DOHH2 (cell line): Measurements from ENCODE around the gene TMEM176B.

Experiments
- EZH2phosphoT487 ChIP-seq: fragments of 200-600 bp; sonication (generic); IDR thresholded peaks from 2 replicates; pipeline ENCODE4 v1.6.1; 2017; ENCODE audit warnings: borderline replicate concordance, mild to moderate bottlenecking, antibody characterized with exemption, low read length, moderate library complexity, mixed read lengths
- TF ChIP-seq, protein P1 (sequence below): fragments of 200-600 bp; sonication (generic); IDR thresholded peaks from one replicate; pipeline ENCODE4 v1.5.1; 2014; ENCODE audit warnings: antibody characterized with exemption, mild to moderate bottlenecking, low read depth, low read length; ENCODE audit not compliant: poor library complexity, severe bottlenecking

DNA sequence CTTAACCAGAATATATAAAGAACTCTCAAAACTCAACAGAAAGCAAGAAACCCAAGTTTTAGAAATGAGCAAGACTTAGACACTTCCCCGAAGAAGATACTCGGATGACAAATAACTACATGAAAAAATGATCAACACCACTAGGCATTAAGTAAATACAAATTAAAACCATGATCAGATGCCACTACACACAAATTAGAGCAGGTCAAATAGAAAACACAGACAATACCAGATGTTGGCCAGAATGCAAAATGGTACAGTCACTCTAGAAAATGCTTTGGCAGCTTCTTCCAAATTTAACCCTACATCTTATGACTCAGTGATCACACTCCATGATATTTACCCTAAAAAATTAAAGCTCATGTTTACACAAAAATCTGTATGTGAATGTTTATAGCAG, 18.8 kb upstream of the TMEM176B start:
- TF ChIP-seq, protein P1, sequence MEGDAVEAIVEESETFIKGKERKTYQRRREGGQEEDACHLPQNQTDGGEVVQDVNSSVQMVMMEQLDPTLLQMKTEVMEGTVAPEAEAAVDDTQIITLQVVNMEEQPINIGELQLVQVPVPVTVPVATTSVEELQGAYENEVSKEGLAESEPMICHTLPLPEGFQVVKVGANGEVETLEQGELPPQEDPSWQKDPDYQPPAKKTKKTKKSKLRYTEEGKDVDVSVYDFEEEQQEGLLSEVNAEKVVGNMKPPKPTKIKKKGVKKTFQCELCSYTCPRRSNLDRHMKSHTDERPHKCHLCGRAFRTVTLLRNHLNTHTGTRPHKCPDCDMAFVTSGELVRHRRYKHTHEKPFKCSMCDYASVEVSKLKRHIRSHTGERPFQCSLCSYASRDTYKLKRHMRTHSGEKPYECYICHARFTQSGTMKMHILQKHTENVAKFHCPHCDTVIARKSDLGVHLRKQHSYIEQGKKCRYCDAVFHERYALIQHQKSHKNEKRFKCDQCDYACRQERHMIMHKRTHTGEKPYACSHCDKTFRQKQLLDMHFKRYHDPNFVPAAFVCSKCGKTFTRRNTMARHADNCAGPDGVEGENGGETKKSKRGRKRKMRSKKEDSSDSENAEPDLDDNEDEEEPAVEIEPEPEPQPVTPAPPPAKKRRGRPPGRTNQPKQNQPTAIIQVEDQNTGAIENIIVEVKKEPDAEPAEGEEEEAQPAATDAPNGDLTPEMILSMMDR: no peak
- no peak for TF ChIP-seq EZH2phosphoT487
